AG09309 (cell line): ENCODE data around the gene NPW.

Experiments used
- DNase-seq: peaks from one replicate; pipeline ENCODE4 v3.0.0-alpha.2; 2010; ENCODE audit warnings: low read depth
- H3K4me3 ChIP-seq: 2 replicates; pipeline ENCODE4 v1.5.1; 2011; ENCODE audit warnings: mild to moderate bottlenecking, low read depth, low read length, moderate library complexity; ENCODE audit not compliant: control insufficient read depth
- TF ChIP-seq, protein P1 (sequence below): IDR thresholded peaks from 2 replicates; pipeline ENCODE4 v1.5.1; 2011; ENCODE audit warnings: mild to moderate bottlenecking, low read depth, low read length, inconsistent platforms; ENCODE audit not compliant: insufficient read depth, control insufficient read depth; ENCODE audit errors: missing control alignments

Gene NPW

DNA sequence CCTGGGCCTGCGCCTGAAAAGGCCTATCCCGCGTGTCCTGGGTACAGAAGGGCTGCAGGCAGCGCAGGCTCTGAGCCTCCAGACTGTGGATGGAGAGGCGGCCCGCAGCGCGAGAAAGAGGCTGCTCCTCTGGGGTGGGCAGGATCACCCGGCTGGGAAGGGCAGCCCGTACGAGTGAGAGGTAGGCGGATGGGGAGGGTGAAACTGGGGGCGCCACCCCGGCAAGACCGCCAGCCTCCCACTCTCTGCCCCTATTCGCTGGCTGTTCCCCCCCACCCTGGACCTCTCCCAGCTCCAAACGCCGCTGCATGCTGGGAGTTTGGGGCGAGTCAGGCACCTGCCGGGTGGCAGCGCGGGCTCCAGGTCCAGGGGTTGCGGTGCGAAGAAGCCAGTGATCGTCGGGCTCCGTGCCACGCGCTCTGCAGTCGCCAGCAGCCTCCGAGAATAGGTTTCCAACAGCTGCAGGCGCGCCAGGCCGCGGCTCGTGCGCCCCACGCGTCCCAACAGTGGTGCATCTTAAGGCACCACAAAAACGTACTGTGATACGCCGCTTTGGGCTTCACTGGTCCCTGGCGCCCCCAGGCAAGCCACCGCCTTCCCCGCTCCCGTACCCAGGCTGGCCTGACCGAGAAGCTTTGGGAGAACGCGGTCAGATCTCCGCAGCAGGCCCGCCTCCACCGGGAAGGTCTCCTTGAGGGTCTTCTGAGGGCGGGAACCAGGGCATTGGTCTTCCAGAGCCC is 39.4 kb upstream of the NPW start:
- TF ChIP-seq, protein P1, sequence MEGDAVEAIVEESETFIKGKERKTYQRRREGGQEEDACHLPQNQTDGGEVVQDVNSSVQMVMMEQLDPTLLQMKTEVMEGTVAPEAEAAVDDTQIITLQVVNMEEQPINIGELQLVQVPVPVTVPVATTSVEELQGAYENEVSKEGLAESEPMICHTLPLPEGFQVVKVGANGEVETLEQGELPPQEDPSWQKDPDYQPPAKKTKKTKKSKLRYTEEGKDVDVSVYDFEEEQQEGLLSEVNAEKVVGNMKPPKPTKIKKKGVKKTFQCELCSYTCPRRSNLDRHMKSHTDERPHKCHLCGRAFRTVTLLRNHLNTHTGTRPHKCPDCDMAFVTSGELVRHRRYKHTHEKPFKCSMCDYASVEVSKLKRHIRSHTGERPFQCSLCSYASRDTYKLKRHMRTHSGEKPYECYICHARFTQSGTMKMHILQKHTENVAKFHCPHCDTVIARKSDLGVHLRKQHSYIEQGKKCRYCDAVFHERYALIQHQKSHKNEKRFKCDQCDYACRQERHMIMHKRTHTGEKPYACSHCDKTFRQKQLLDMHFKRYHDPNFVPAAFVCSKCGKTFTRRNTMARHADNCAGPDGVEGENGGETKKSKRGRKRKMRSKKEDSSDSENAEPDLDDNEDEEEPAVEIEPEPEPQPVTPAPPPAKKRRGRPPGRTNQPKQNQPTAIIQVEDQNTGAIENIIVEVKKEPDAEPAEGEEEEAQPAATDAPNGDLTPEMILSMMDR, result no peak
- DNase-seq, result no peak
- no peak overlapping the region for H3K4me3 ChIP-seq

DNA sequence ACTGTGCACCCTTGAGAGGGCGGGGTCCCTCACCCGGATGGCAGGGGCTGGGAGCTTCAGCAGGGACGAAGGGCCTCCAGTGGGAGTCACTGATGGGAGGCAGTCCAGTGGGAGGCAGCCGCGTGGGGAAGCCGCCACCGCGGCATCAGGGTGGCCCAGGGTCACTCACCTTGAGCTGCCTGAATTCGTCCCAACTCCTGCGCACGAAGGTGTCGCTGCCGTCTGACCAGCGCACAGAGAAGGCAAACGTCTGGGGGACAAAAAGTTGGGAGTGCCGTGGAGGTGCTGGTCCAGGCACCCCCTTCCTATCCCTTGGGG is 38.9 kb upstream of the NPW start:
- TF ChIP-seq, protein P1, result no peak
- DNase-seq, result no peak
- no peak overlapping the region for H3K4me3 ChIP-seq

DNA sequence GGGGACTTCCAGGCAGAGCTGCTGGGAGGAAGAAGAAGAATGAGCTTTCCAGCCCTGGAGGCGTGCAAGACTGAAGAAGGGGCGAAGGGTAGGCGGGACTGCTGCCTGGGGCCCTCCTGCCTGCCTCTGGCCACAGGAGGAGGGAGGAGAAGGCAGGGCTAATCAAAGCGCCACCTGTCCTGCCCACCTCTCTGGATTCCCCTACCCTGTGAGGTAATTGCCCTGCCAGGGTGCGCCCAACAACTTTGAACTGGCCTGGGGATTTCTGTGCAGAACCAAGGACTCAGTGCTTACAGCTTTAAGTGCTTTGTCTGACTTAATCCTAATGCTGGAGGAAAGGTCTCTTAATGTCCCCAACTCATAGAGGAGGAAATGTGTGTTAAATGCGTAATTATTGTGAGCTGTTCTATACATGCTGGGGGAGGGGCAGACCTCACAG is 38.2 kb upstream of the NPW start, which contains the start of gene NOXO1:
Gene NOXO1, minus strand, starts transcription at position 72 of the 439 bp plus-strand sequence. CDS start 290 bp downstream, outside the sequence.
- no peak for DNase-seq
- TF ChIP-seq, protein P1, result no peak
- H3K4me3 ChIP-seq, result no peak within 1 kb of the TSS

DNA sequence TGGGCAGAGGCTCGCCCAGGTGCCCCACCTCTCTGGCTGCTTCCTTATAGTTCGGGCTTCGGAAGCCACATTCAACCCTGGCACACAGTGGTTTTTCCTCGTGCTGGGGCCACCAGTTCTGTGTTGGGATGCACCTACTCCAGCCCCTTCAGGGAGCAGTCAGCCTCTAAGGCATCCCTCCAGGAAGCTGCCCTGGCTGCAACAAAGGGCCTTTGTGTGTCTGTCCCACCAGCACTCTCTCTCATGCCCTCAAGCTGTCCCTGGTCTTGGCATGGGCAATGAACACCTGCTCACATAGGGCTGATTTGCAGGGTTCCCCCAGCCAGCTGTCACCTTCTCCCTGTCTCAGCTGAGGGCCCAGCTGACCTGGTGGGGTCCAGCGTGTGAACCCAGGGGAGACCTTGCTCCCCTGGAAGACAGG is 37.6 kb upstream of the NPW start:
- H3K4me3 ChIP-seq, result no peak overlapping the region
- TF ChIP-seq, protein P1, result no peak
- no peak for DNase-seq

DNA sequence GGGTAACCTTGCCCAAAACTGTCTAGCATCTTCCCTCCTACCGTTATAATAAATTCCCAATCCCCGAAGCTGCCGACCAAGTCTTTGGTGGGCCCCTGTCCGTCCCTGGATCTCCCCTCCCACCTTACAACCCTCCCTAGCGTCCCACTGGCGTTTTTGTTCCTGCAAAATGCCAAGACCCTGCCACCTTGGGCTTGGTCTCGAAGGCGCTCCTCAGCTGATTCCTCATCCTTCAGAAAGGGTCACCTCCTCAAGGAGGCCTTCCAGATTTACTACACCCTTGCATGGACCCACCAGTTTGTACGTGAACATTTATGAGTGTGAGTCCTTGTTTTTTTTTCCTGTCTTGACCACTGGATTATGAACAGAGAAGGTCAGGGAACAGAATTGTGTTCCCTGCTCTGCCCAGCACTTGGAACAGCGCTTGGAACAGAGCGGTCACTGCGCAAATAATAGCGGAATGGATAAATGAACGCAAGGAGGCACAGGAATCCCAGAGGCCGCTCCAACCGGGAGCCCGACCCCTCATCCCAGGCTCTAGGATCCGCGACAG is 36.5 kb upstream of the NPW start:
- DNase-seq, result no peak
- H3K4me3 ChIP-seq, result peak overlapping the region; percentile 52
- TF ChIP-seq, protein P1, result no peak

DNA sequence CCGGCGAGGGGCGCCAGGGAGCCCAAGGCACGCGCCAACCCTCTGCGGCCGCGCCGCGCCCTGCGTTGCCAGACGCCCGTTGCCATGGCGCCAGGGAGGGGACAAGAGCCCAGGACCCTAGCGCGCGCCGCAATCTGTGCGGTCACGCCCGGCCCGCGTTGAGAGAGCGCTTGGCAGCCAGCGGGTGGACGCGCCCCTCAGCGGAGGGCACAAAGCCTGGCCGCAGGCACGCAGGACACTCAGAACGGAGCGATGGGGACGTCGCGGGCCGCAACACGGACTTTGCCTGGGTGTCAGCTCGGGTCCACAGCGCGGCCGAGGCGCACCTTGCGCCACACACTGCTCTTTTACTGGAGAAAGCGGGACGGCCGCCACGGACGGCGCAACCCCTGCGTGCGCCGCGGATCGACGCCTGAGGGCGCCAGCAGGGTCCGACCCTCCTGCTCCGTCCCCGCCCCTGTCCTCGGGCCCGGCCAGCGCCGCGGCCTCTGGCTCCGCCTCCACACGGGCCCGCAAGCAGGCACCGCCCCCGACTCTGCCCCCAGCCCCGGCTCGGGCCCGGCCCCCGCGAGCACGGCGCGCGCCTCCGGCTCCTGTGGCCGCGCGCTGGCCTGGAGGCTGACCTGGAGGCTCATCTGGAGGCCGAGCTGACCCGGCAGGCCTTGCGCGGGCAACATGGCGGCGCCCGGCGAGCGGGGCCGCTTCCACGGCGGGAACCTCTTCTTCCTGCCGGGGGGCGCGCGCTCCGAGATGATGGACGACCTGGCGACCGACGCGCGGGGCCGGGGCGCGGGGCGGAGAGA is 35.8 kb upstream of the NPW start, which contains the start of gene GFER:
Gene GFER, plus strand, starts transcription at position 650 of the 803 bp plus-strand sequence. Its CDS starts 26 bp downstream, at position 676.
- peak within 1 kb of the TSS; percentile 75 for H3K4me3 ChIP-seq
- DNase-seq, result peak; percentile 52
- TF ChIP-seq, protein P1, result peak; percentile 22
